Aortic smooth muscle cell (primary cell): ENCODE results near the gene FAM209A. TPM values are rescaled to one million over a fixed set of nuclear protein-coding genes. Genes with fewer than 3 reads are reported as not detected.

Source experiments
- total RNA-seq: library from RNA; depleted of rRNA; stranded (reverse); fragments of >200 nt; gene quantifications from 2 replicates; pipeline ENCODE4 v1.2.3, GENCODE V29; 2014

The FAM209A gene, protein sequence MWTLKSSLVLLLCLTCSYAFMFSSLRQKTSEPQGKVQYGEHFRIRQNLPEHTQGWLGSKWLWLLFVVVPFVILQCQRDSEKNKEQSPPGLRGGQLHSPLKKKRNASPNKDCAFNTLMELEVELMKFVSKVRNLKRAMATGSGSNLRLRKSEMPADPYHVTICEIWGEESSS
- total RNA-seq = 0.12 TPM in 1 of 2 replicates, not detected in the other

DNA sequence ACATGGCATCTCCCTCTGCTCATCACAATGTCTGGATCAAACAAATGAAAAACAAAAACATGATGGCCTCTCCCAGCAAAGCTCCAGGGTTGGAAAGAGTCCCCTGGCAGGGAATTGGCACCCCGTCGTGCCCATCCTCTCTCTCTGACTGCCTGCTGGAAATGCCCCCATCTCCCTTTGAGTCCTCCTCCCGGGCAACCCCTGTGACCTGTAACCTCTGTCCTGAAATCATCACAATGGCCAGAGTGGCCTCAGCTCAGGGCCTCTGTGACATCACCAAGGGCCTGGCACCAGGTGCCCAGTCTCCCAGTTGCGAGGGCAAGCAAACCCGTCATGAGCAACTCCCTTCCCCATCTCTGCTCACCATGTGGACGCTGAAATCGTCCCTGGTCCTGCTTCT is at the start of gene FAM209A:
TSS of gene FAM209A (plus strand) at position 301 of the 400 bp plus-strand sequence. CDS start at position 366, 65 bp downstream.

DNA sequence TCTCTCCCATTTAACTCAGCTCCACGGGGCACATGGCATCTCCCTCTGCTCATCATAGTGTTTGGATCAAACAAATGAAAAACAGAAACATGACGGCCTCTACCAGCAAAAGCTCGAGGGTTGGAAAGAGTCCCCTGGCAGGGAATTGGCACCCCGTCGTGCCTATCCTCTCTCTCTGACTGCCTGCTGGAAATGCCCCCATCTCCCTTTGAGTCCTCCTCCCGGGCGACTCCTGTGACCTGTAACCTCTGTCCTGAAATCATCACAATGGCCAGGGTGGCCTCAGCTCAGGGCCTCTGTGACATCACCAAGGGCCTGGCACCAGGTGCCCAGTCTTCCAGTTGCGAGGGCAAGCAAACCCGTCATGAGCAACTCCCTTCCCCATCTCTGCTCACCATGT is 8.4 kb downstream of the FAM209A start, which contains the start of gene FAM209B:
TSS of gene FAM209B (plus strand) at position 301 of the 400 bp plus-strand sequence. CDS start at position 397, 96 bp downstream.

Other genes starting within 250 kb of the FAM209A start
- 34.2 and 39.3 TPM in 2 replicates for gene FAM210B, start 165.8 kb upstream of the FAM209A start, total RNA-seq
- gene AURKA, start 132.5 kb upstream of the FAM209A start, total RNA-seq = 15.2 and 27.0 TPM in 2 replicates
- gene CSTF1, start 132.1 kb upstream of the FAM209A start, total RNA-seq = 27.3 and 29.9 TPM in 2 replicates
- gene CASS4, start 112.5 kb upstream of the FAM209A start, total RNA-seq = 0.13 TPM in 1 of 2 replicates, not detected in the other
- 85.5 and 94.3 TPM in 2 replicates for gene RTF2, start 56.1 kb upstream of the FAM209A start, total RNA-seq
- gene FAM209B, start 8.5 kb downstream of the FAM209A start, total RNA-seq = not detected in 2 replicates
- not detected in 2 replicates for gene TFAP2C, start 104.6 kb downstream of the FAM209A start, total RNA-seq